ENCODE measurements around the gene SYCP2L. TPM values are rescaled to one million over a fixed set of nuclear protein-coding genes. Genes with fewer than 3 reads are reported as not detected.

SYCP2L gene
- not detected for polyA plus RNA-seq (2012; ENCODE audit: insufficient read length, low read depth)

DNA sequence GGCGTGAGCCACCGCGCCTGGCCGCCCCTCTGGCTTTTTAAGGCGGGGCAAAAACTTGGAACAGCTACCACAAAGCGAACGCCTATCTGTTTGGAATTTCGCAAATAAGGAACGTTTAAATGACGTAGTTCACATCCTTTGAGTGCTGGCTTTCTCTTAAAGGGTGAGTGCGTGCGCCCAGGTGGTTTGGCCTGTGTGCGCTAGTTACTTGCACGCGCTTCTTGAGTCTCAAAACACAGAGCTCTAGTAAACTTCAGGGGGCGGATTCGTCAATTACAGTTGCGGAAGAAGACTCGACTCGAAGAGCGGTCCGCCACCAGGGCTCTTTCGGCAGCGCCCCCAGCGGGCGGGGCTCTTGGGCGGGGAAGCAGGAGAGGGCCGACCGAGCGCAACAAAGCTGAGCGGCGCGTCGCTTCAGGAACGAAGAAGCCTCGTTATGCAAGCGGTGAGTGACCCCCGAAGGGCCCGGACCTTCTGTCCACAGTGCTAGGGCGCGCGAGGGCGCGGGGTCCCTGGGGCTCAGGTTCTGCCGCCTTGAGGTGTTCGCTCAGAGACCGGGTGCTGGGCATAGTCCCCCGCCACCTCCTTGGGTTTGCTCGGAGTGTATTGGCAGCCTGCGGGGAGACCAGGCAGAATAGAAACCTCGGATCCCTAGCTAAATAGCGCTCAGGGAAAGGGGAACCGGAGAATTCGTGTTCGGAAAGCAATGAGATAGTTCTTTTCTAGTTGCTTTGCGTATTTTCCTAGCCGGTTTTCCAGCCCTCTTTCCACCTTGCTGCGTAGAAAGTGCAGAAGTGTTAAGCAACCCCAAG, at the start of gene SYCP2L:
Gene SYCP2L, plus strand, starts transcription at position 362 of the 812 bp plus-strand sequence. Its CDS starts 75 bp downstream, at position 437.
- no peak for TF ChIP-seq FOXP2 (optimal IDR thresholded peaks at IDR 0.05; ENCODE audit: borderline replicate concordance, extremely low read depth, extremely low read length, insufficient read depth)
- no peak for TF ChIP-seq POLR2AphosphoS5 (IDR thresholded peaks at IDR 0.05; ENCODE audit: low read depth, low read length)
- TF ChIP-seq SIN3A (IDR thresholded peaks at IDR 0.05; ENCODE audit: borderline replicate concordance, insufficient read depth, low read length) = no peak
- no peak for TF ChIP-seq TAF1 (IDR thresholded peaks at IDR 0.05; ENCODE audit: borderline replicate concordance, insufficient read depth, low read length)
- TF ChIP-seq REST (IDR thresholded peaks at IDR 0.05; ENCODE audit: insufficient read depth in 1 of 2, low read depth in 2 of 2, low read length in 2 of 2) = no peak

DNA sequence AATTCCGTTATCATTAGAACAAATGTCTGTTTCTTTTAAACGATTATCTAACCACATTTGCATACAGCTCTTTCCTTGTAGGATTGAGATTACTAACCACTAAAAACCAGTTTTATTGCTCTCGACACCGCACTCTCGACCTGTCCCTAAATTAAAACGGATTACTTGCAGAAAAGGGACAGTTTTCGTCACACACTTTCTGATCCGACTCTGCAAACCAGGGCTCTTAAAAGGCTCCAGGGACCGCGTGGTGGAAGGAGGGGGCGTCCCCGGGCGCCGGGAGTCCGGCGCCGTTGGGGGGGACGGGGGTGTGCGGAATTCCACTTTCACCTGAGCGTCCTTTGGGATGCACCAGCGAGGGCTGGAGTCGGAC, 49.2 kb upstream of the SYCP2L start:
- no peak for TF ChIP-seq TAF1 (IDR thresholded peaks at IDR 0.05; ENCODE audit: borderline replicate concordance, insufficient read depth, low read length)

GRCh38 chr6:10837995-10838793, 48.7 kb upstream of the SYCP2L start, which contains the start of gene MAK:
MAK (minus strand) TSS chr6:10838539; CDS start chr6:10830648, 7,891 bp downstream.
- TF ChIP-seq REST (IDR thresholded peaks at IDR 0.05; ENCODE audit: insufficient read depth in 1 of 2, low read depth in 2 of 2, low read length in 2 of 2) = no peak
- no peak for TF ChIP-seq POLR2AphosphoS5 (IDR thresholded peaks at IDR 0.05; ENCODE audit: low read depth, low read length)
- no peak for TF ChIP-seq SIN3A (IDR thresholded peaks at IDR 0.05; ENCODE audit: borderline replicate concordance, insufficient read depth, low read length)
- no peak for TF ChIP-seq FOXP2 (optimal IDR thresholded peaks at IDR 0.05; ENCODE audit: borderline replicate concordance, extremely low read depth, extremely low read length, insufficient read depth)

DNA sequence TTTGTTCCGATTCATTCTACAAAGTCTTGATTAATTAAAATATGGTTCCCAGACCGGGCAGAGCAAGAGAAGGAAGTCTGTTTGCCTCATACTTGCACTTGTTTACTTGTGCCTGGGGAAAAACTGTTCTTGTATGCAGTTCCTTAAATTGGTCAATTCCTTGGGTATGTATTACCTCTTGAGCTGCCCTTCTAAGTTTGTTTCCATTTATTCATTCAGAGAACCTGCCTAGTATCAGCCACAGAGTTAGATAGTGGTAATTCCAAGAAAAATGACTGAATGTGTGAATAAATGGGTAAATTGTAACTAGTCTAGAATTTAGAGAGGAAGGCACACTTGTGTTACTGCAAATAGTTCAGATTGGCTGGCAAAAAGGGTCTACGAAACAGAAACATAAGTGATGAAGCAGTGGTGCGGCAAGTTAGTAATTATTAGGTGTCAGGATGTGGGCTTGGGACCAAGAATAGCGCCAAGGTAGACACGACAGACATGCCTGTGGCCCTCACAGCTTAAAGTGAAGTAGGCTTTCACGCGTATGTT, 48.0 kb upstream of the SYCP2L start:
- no peak for TF ChIP-seq SIN3A (IDR thresholded peaks at IDR 0.05; ENCODE audit: borderline replicate concordance, insufficient read depth, low read length)
- no peak for TF ChIP-seq REST (IDR thresholded peaks at IDR 0.05; ENCODE audit: insufficient read depth in 1 of 2, low read depth in 2 of 2, low read length in 2 of 2)
- TF ChIP-seq POLR2AphosphoS5 (IDR thresholded peaks at IDR 0.05; ENCODE audit: low read depth, low read length) = no peak
- TF ChIP-seq FOXP2 (optimal IDR thresholded peaks at IDR 0.05; ENCODE audit: borderline replicate concordance, extremely low read depth, extremely low read length, insufficient read depth) = no peak
- no peak for TF ChIP-seq TAF1 (IDR thresholded peaks at IDR 0.05; ENCODE audit: borderline replicate concordance, insufficient read depth, low read length)

DNA sequence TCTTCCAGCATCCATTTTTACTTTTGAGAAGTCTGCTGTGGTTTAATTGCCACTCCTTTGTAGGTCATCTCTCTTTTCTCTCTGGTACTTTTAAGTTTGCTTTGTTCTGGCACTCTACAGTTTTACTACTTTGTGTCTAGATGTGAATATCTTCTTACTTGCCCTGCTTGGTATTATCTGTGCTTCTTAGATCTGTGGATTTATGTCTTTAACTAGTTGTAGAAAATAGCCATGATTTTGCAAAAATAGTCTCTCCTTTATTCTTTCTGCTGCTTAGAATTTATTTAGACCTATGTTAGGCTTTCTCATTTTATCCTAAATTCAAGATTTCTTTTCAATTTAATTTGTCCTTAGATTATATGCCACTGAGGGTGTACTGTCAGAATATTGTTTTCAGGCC, 43.3 kb upstream of the SYCP2L start:
- no peak for TF ChIP-seq TAF1 (IDR thresholded peaks at IDR 0.05; ENCODE audit: borderline replicate concordance, insufficient read depth, low read length)
- TF ChIP-seq REST (IDR thresholded peaks at IDR 0.05; ENCODE audit: insufficient read depth in 1 of 2, low read depth in 2 of 2, low read length in 2 of 2) = no peak
- TF ChIP-seq FOXP2 (optimal IDR thresholded peaks at IDR 0.05; ENCODE audit: borderline replicate concordance, extremely low read depth, extremely low read length, insufficient read depth) = no peak
- TF ChIP-seq POLR2AphosphoS5 (IDR thresholded peaks at IDR 0.05; ENCODE audit: low read depth, low read length) = no peak
- no peak for TF ChIP-seq SIN3A (IDR thresholded peaks at IDR 0.05; ENCODE audit: borderline replicate concordance, insufficient read depth, low read length)

Data from PFSK-1 (cell line).